Esophagus muscularis mucosa (tissue), 4 donors: ENCODE data around the gene CLDN10.

Experiments used
- EP300 ChIP-seq: sonication (generic); formaldehyde crosslinking; IDR thresholded peaks from one replicate; pipeline ENCODE4 v1.6.1; 2017; ENCODE audit warnings: antibody characterized with exemption
- POLR2A ChIP-seq: fragments of 450-650 bp; IDR thresholded peaks from one replicate; pipeline ENCODE4 v1.6.1; 2017; ENCODE audit warnings: antibody characterized with exemption, moderate library complexity, mild to moderate bottlenecking, low read depth
- TF ChIP-seq, protein P1 (sequence below), 3 experiments: fragments of 200-600 bp in 2 of 3; fragments of 450-650 bp in 1 of 3; sonication (generic) in 2 of 3; IDR thresholded peaks; one replicate each; pipeline ENCODE4 v1.5.1; 2017 to 2019; ENCODE audit warnings: antibody characterized with exemption in 3 of 3, mild to moderate bottlenecking in 2 of 3, moderate library complexity in 1 of 3

GRCh38 chr13:95624020-95624419, 71.5 kb downstream of the CLDN10 start:
- no peak for TF ChIP-seq EP300
- no peak for TF ChIP-seq POLR2A
- TF ChIP-seq, protein P1, sequence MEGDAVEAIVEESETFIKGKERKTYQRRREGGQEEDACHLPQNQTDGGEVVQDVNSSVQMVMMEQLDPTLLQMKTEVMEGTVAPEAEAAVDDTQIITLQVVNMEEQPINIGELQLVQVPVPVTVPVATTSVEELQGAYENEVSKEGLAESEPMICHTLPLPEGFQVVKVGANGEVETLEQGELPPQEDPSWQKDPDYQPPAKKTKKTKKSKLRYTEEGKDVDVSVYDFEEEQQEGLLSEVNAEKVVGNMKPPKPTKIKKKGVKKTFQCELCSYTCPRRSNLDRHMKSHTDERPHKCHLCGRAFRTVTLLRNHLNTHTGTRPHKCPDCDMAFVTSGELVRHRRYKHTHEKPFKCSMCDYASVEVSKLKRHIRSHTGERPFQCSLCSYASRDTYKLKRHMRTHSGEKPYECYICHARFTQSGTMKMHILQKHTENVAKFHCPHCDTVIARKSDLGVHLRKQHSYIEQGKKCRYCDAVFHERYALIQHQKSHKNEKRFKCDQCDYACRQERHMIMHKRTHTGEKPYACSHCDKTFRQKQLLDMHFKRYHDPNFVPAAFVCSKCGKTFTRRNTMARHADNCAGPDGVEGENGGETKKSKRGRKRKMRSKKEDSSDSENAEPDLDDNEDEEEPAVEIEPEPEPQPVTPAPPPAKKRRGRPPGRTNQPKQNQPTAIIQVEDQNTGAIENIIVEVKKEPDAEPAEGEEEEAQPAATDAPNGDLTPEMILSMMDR (IDR thresholded peaks at IDR 0.05): peak; percentile 55 to 65 (median 64)
